Keratinocyte (primary cell): Measurements from ENCODE around the gene FBXL17. TPM values are rescaled to one million over a fixed set of nuclear protein-coding genes. Genes with fewer than 3 reads are reported as not detected.
A peak's percentile ranks its signal among the peaks of the same experiment; 100 is the strongest.

ENCODE experiments used
- DNase-seq: peaks from one replicate; pipeline ENCODE4 v3.0.0-alpha.2; 2011; ENCODE audit warnings: low read depth, missing footprints, low spot score
- FAIRE-seq: peaks from 2 replicates; lab custom pipeline; 2011; peaks lifted over from hg19 to GRCh38; lab: Jason Lieb, UNC
- H2AFZ ChIP-seq: 2 replicates; pipeline ENCODE4 v1.6.0; 2012; ENCODE audit warnings: low read length, control low read depth, inconsistent platforms; ENCODE audit not compliant: control insufficient read depth
- H3K27ac ChIP-seq: 2 replicates; pipeline ENCODE4 v1.5.1; 2011; ENCODE audit warnings: low read length; ENCODE audit not compliant: control insufficient read depth, insufficient read depth
- H3K27me3 ChIP-seq: 3 replicates; pipeline ENCODE4 v1.6.0; 2011; ENCODE audit warnings: low read length; ENCODE audit not compliant: control insufficient read depth, insufficient read depth; ENCODE audit errors: extremely low read depth
- H3K36me3 ChIP-seq, 2 experiments: 2 replicates in 1 of 2; 3 replicates in 1 of 2; pipeline ENCODE4 v1.5.1; 2011; ENCODE audit warnings: low read length in 2 of 2, mild to moderate bottlenecking in 1 of 2; ENCODE audit not compliant: control insufficient read depth in 2 of 2, insufficient read depth in 2 of 2; ENCODE audit errors: extremely low read depth in 1 of 2
- H3K4me1 ChIP-seq: 3 replicates; pipeline ENCODE4 v1.5.1; 2011; ENCODE audit warnings: low read length; ENCODE audit not compliant: control insufficient read depth, insufficient read depth; ENCODE audit errors: extremely low read depth
- H3K4me2 ChIP-seq: 3 replicates; pipeline ENCODE4 v1.6.0; 2011; ENCODE audit warnings: low read depth, low read length; ENCODE audit not compliant: control insufficient read depth, insufficient read depth; ENCODE audit errors: extremely low read depth
- H3K4me3 ChIP-seq, 3 experiments: fragments of 200-600 bp in 1 of 3; sonication (generic) in 1 of 3; 2 replicates in 2 of 3; 3 replicates in 1 of 3; pipeline ENCODE4 v1.5.1; 2011 to 2016; ENCODE audit warnings: low read length in 3 of 3, mild to moderate bottlenecking in 3 of 3, control low read depth in 2 of 3, inconsistent platforms in 1 of 3, low read depth in 1 of 3, mixed read lengths in 1 of 3, mixed run types in 1 of 3, moderate library complexity in 1 of 3; ENCODE audit not compliant: control insufficient read depth in 2 of 3, insufficient read depth in 2 of 3; ENCODE audit errors: extremely low read depth in 1 of 3
- H3K79me2 ChIP-seq: 2 replicates; pipeline ENCODE4 v1.6.0; 2012; ENCODE audit warnings: low read length; ENCODE audit not compliant: control insufficient read depth, insufficient read depth
- H3K9ac ChIP-seq: 3 replicates; pipeline ENCODE4 v1.6.0; 2011; ENCODE audit warnings: low read length; ENCODE audit not compliant: control insufficient read depth, insufficient read depth; ENCODE audit errors: extremely low read depth
- H3K9me1 ChIP-seq: 3 replicates; pipeline ENCODE4 v1.6.0; 2011; ENCODE audit warnings: low read length; ENCODE audit not compliant: control insufficient read depth, insufficient read depth; ENCODE audit errors: extremely low read depth
- H3K9me3 ChIP-seq: 2 replicates; pipeline ENCODE4 v1.5.1; 2012; ENCODE audit warnings: low read depth, low read length; ENCODE audit not compliant: control insufficient read depth
- H4K20me1 ChIP-seq: 3 replicates; pipeline ENCODE4 v1.6.0; 2011; ENCODE audit warnings: low read length; ENCODE audit not compliant: control insufficient read depth, insufficient read depth; ENCODE audit errors: extremely low read depth
- CTCF ChIP-seq, 3 experiments: IDR thresholded peaks in 1 of 3; conservative IDR thresholded peaks in 1 of 3; optimal IDR thresholded peaks in 1 of 3; 2 replicates in 2 of 3; 3 replicates in 1 of 3; pipeline versions ENCODE3 to v1.5.1; 2011; ENCODE audit warnings: low read length in 3 of 3, mild to moderate bottlenecking in 3 of 3, moderate library complexity in 2 of 3, control low read depth in 1 of 3, inconsistent platforms in 1 of 3; ENCODE audit not compliant: insufficient read depth in 2 of 3; ENCODE audit errors: extremely low read depth in 1 of 3
- EZH2 ChIP-seq: IDR thresholded peaks from one replicate; pipeline ENCODE4 v1.6.1; 2012; ENCODE audit warnings: inconsistent platforms, mild to moderate bottlenecking, low read length, moderate library complexity
- dilution Hi-C: fragments of 300-500 bp; cut with MboI; formaldehyde crosslinking; loops from one replicate; pipeline ENCODE4 v1.7.0; 2020; ENCODE audit warnings: low sequenced_read_pairs; ENCODE audit not compliant: extremely low pct_ligation_motif_present
- polyA plus RNA-seq, 5 experiments: library from polyadenylated mRNA; depleted of rRNA in 3 of 5; stranded (reverse) in 3 of 5; stranded (forward) in 1 of 5; unstranded in 1 of 5; fragments of >200 nt; gene quantifications; 1 replicate in 1 of 5; 2 replicates in 3 of 5; 3 replicates in 1 of 5; pipeline versions ENCODE4 v1.2.1 to v1.2.3, GENCODE V29; 2011 to 2012; ENCODE audit warnings: missing spikeins in 2 of 5, low read depth in 1 of 5, low replicate concordance in 1 of 5

Gene FBXL17
- polyA plus RNA-seq, 1 donor (not counting 4 experiments of a cell fraction or from before 2014, with no cell fraction given) = 5.7 TPM

DNA sequence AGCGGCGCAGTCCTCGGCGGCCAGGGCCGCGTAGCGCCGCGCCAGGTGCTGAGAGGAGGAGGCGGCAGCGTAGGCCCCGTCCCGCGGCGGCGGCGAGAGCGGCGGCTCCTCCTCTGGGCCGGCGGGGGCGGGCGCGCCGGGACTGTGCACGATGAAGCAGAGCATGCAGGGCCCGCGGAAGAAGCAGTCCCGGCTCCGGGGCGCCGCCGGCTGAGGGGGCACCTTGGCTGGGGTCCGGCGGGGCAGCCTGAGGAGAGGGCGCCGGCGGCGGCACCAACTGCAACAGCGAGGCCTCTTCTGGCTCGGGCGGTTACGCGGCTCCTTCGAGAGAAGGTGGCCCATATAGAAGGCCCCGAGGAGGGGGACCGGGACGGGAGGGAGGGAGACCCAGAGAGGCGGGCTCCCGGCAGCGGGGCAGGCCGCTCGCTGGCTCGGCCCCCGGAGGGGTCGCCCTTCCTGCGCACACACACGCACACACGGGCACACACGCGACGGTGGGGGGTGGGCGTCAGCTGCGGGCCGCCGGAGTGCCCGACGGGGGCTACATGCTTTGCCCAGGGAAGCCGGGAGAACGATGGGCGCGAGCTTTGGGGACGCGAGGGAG, 446 bp downstream of the FBXL17 start:
- H3K9ac ChIP-seq = peak overlapping the region; percentile 89
- peak overlapping the region; percentile 91 for H2AFZ ChIP-seq
- peaks cover 1% of the 10 kb centered on the region for H3K79me2 ChIP-seq
- dilution Hi-C loops = no loop called here
- TF ChIP-seq EZH2 (no peak), CTCF (optimal IDR thresholded peaks at IDR 0.05 in 1 of 3, IDR thresholded peaks at IDR 0.05 in 1 of 3, conservative IDR thresholded peaks at IDR 0.05 in 1 of 3; ENCODE audit: extremely low read depth in 1 of 3, insufficient read depth in 2 of 3, low read length in 3 of 3) (no peak)
- H3K36me3 ChIP-seq = no peaks in the 10 kb centered on the region
- H3K9me3 ChIP-seq = no peaks in the 10 kb centered on the region
- peak overlapping the region; percentile 83 to 96 (median 84) for H3K4me3 ChIP-seq
- no peaks in the 10 kb centered on the region for H3K9me1 ChIP-seq
- H3K4me2 ChIP-seq = peak overlapping the region; percentile 58
- H3K27ac ChIP-seq = peak overlapping the region; percentile 78
- H3K27me3 ChIP-seq = no peaks in the 10 kb centered on the region
- DNase-seq = no peak
- no peaks in the 10 kb centered on the region for H4K20me1 ChIP-seq
- no peak for FAIRE-seq
- peaks cover 15% of the 10 kb centered on the region for H3K4me1 ChIP-seq

DNA sequence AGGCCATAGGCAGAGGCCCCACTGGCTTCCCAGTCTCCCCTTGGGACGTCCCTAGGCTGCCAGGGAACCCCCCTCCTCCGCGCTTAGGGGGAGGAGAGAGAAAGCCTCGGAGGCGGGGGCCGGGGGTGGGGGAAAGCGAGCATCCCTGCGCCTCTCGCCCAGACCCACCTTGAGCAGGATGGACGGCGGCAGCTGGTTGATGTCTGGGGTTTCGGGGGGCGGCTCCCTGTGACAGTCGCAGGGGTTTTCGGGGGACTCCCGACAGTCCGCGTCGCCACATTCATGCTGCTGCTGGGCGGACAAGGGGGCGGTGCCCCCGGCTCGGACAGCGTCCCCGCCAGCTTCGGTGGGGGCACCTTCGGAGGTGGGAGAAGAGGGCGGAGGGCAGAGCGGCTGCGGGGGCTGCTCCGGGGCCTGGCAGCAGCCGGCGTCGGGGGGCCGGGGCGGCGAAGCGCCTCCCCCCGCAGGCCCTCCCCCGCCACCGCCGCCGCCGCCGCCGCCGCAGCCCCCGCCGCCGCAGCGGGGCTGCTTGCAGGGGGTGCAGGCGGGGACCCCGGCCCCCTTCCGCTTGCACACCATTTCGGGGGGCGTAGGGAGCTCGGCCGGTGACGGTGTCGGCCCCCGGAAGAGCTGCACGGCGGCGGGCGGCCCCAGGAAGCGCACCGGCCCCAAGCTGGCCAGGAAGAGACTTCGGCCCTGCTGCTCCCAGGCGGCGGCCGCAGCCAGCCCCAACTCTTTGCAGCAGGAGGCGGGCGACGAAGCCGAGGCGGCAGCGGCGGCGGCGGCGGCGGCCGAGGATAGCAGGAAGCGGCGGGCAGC, 1.2 kb downstream of the FBXL17 start:
- Histone ChIP-seq H3K27ac (peak overlapping the region; percentile 31), H3K4me2 (peak overlapping the region; percentile 85), H3K27me3 (no peaks in the 10 kb centered on the region), H2AFZ (peak overlapping the region; percentile 79), H3K9me3 (no peaks in the 10 kb centered on the region), H3K9ac (peak overlapping the region; percentile 89), H3K4me3 (peak overlapping the region; percentile 83 to 96 (median 84)), H3K9me1 (no peaks in the 10 kb centered on the region), H3K4me1 (peaks cover 15% of the 10 kb centered on the region), H3K79me2 (peaks cover 1% of the 10 kb centered on the region), H4K20me1 (no peaks in the 10 kb centered on the region), H3K36me3 (no peaks in the 10 kb centered on the region)
- TF ChIP-seq EZH2 (no peak), CTCF (optimal IDR thresholded peaks at IDR 0.05 in 1 of 3, IDR thresholded peaks at IDR 0.05 in 1 of 3, conservative IDR thresholded peaks at IDR 0.05 in 1 of 3; ENCODE audit: extremely low read depth in 1 of 3, insufficient read depth in 2 of 3, low read length in 3 of 3) (no peak)
- DNase-seq (no peak), FAIRE-seq (no peak)
- dilution Hi-C loops = no loop called here
